ENCODE results near the gene PLEKHG4. TPM values are rescaled to one million over a fixed set of nuclear protein-coding genes. Genes with fewer than 3 reads are reported as not detected.

PLEKHG4 gene
- total RNA-seq, 2 donors from 2014 or later = 21.8 to 29.6 TPM

GRCh38 chr16:67233596-67233995 lies 45.7 kb upstream of the PLEKHG4 start:
- intact Hi-C loops (cut with DNase I) = no loop called here
- Histone ChIP-seq H3K4me3 (no peak overlapping the region), H3K4me1 (no peaks in the 10 kb centered on the region), H3K27ac (no peak overlapping the region), H3K27me3 (no peaks in the 10 kb centered on the region), H3K36me3 (replicated peaks in 1 of 2; ENCODE audit: insufficient read depth in 1 of 2, low read depth in 2 of 2) (peaks cover 0 to 24% of the 10 kb centered on the region in 2 donors), H3K9me3 (no peaks in the 10 kb centered on the region)
- TF ChIP-seq CTCF (IDR thresholded peaks at IDR 0.05) (no peak), POLR2A (IDR thresholded peaks at IDR 0.05) (no peak)
- DNase-seq (no peak), ATAC-seq (no peak)
- 75 to 83% methylated on average over 1 to 7 of the region's 7 CpGs for WGBS, 2 donors

DNA sequence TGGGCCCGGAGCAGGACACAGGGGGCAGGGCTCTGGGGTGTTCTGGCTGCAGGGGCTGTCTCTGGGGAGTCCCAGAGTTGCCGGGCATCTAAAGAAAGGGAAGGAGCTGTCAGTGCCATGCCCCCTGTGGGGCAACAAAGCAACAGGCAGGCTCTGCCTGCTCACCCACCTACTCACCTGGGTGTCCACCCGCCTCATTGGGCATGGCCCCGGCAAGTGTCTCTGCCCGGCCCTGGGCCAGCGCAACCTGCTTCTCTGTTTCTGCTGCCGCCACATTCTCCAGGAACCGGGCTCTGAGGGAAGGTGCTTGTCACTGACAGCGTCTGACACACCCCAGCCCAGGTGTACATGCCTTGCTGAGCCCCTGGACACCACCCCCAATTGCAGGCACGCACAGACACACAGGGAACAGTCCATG lies 45.1 kb upstream of the PLEKHG4 start:
- no peak for TF ChIP-seq POLR2A (IDR thresholded peaks at IDR 0.05)
- WGBS, 2 donors = 93 to 97% methylated on average over 7 to 10 of the region's 10 CpGs
- intact Hi-C loops (cut with DNase I) = no loop called here
- Histone ChIP-seq H3K4me3 (no peak overlapping the region), H3K9me3 (no peaks in the 10 kb centered on the region), H3K36me3 (replicated peaks in 1 of 2; ENCODE audit: insufficient read depth in 1 of 2, low read depth in 2 of 2) (peaks cover 0 to 22% of the 10 kb centered on the region in 2 donors), H3K27ac (no peak overlapping the region), H3K27me3 (no peaks in the 10 kb centered on the region), H3K4me1 (no peaks in the 10 kb centered on the region)
- no peak for DNase-seq
- ATAC-seq = no peak

DNA sequence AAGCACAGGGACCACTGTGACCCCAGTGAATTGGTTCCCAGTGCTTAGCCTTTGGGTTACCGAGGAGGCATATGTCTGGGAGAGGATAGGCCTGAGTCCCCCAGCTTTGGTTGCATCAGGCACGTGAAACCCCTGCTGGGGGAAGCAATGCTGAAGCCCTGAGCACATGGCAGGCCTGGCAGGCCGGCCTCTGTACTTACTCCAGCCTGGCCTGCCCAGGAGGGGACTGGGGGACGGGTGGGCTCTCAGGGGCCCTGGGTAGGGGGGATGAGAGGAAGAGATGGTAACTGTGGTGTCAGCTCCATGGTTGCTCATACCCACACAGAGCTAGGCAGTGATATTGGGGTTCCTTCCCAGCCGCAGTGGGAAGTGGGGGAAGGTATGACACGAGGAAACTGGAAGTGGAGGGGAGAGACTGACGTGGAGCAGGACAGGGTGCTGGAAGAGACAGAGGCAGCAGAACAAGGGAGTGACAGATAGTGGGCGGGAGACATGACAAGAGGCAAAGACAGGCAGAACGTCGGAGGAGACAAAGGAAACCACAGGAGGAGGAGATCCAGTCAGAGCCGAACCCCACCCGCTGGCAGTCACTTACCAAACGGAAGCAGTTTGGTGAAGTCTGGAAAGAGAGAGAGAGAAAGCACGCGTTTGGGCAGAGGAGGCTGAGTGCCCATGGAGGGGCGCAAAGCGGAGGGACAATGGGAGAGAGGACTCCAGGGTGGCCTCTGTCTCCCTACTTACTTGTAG lies 43.3 kb upstream of the PLEKHG4 start:
- peaks cover 0 to 15% of the 10 kb centered on the region in 2 donors for H3K36me3 ChIP-seq (replicated peaks in 1 of 2; ENCODE audit: insufficient read depth in 1 of 2, low read depth in 2 of 2)
- TF ChIP-seq POLR2A (IDR thresholded peaks at IDR 0.05) = no peak
- TF ChIP-seq CTCF (IDR thresholded peaks at IDR 0.05) = no peak

GRCh38 chr16:67236563-67237395 lies 42.6 kb upstream of the PLEKHG4 start:
- H3K27me3 ChIP-seq = no peaks in the 10 kb centered on the region
- H3K27ac ChIP-seq = no peak overlapping the region
- 83 to 86% methylated on average over 40 to 44 of the region's 50 CpGs for WGBS, 2 donors
- intact Hi-C loops (cut with DNase I) = no loop called here
- peaks cover 0 to 13% of the 10 kb centered on the region in 2 donors for H3K36me3 ChIP-seq (replicated peaks in 1 of 2; ENCODE audit: insufficient read depth in 1 of 2, low read depth in 2 of 2)
- peaks cover 16% of the 10 kb centered on the region for H3K4me1 ChIP-seq
- no peaks in the 10 kb centered on the region for H3K9me3 ChIP-seq
- ATAC-seq = peak; percentile 20
- DNase-seq = peak in 2 of 4 donors; percentile 9 to 37
- H3K4me3 ChIP-seq = no peak overlapping the region
- no peak for TF ChIP-seq POLR2A (IDR thresholded peaks at IDR 0.05)
- no peak for TF ChIP-seq CTCF (IDR thresholded peaks at IDR 0.05)

More for the DNA sequence above, 43.3 kb upstream of the PLEKHG4 start:
- no peaks in the 10 kb centered on the region for H3K27me3 ChIP-seq
- no peak overlapping the region for H3K4me3 ChIP-seq
- peaks cover 9% of the 10 kb centered on the region for H3K4me1 ChIP-seq
- ATAC-seq (no peak), DNase-seq (no peak)
- no peak overlapping the region for H3K27ac ChIP-seq
- intact Hi-C loops (cut with DNase I) = no loop called here
- WGBS, 2 donors = 86 to 89% methylated on average over 13 to 17 of the region's 17 CpGs
- H3K9me3 ChIP-seq = no peaks in the 10 kb centered on the region
